ENCODE results near the gene CCDC106. TPM values are rescaled to one million over a fixed set of nuclear protein-coding genes. Genes with fewer than 3 reads are reported as not detected.

The CCDC106 gene
- total and polyA plus RNA-seq, 7 experiments from 2014 or later = 2.1 to 9.6 (median 3.7) TPM

GRCh38 chr19:55621673-55622231 lies 26.3 kb upstream of the CCDC106 start:
- POLR2A ChIA-PET = interaction anchor here (6.3 kb wide), 1 partner anchor 15 kb away, joined by 76 read pairs; the partner anchor contains the start of gene ZNF865

GRCh38 chr19:55622242-55622969 lies 25.6 kb upstream of the CCDC106 start:
- intact Hi-C loops (cut with micrococcal nuclease) = loop anchor here (10.0 kb wide), 2 partner anchors 458 to 1158 kb away; partner anchors contain the start of genes DNAAF3 (in 1 of the 2) and LENG9 (in 1 of the 2)
- POLR2A ChIA-PET = interaction anchor here (2.2 to 6.9 kb wide), 3 partner anchors 14 to 20 kb away, joined by 12 to 98 read pairs (median 76); partner anchors contain the start of genes ZNF580, ZNF581 and ZNF865

More at GRCh38 chr19:55621673-55622231, 26.3 kb upstream of the CCDC106 start:
- Mint-ChIP-seq H3K36me3 (peaks cover 0 to 11% (median 9%) of the 10 kb centered on the region in 5 donors), H3K9me3 (peaks cover 0 to 2% (median 0%) of the 10 kb centered on the region in 11 donors), H3K27ac (no peak overlapping the region), H3K27me3 (peaks cover 0 to 2% (median 0%) of the 10 kb centered on the region in 5 donors), H3K4me1 (peaks cover 28 to 57% (median 50%) of the 10 kb centered on the region in 7 donors), H3K4me3 (no peak overlapping the region)
- CTCF ChIA-PET = interaction anchor here (0.7 to 0.9 kb wide), 2 partner anchors 9 to 19 kb away, joined by 3 to 7 read pairs; no protein-coding TSS in a partner anchor
- Histone ChIP-seq H3K4me1 (ENCODE audit: control insufficient read depth in 2 of 2, insufficient read depth in 2 of 2, low read length in 2 of 2) (peaks cover 22 to 41% of the 10 kb centered on the region in 2 donors), H3K27me3 (ENCODE audit: control insufficient read depth in 2 of 2, insufficient read depth in 2 of 2, low read length in 2 of 2) (no peaks in the 10 kb centered on the region), H3K36me3 (ENCODE audit: control insufficient read depth in 2 of 3, insufficient read depth in 3 of 3, low read length in 3 of 3) (peaks cover 0 to 15% (median 4%) of the 10 kb centered on the region in 3 experiments), H3K27ac (ENCODE audit: low read depth, low read length) (no peak overlapping the region), H3K9me3 (ENCODE audit: control insufficient read depth in 2 of 3, low read length in 3 of 3) (no peaks in the 10 kb centered on the region), H3K4me3 (ENCODE audit: low read length) (no peak overlapping the region)
- no peak for ATAC-seq
- intact Hi-C loops (cut with micrococcal nuclease) = loop anchor here (10.0 kb wide), 2 partner anchors 457 to 1157 kb away; partner anchors contain the start of genes DNAAF3 (in 1 of the 2) and LENG9 (in 1 of the 2)
- no peak for DNase-seq

GRCh38 chr19:55623130-55623529 lies 24.9 kb upstream of the CCDC106 start:
- H3K27me3 Mint-ChIP-seq = peaks cover 0 to 11% (median 0%) of the 10 kb centered on the region in 5 donors
- POLR2A ChIA-PET = interaction anchor here (0.7 to 6.9 kb wide), 5 partner anchors 13 to 31 kb away, joined by 3 to 98 read pairs (median 12); partner anchors contain the start of genes U2AF2, ZNF580, ZNF581 and ZNF865
- peak overlapping the region; percentile 100 for H3K27ac ChIP-seq (ENCODE audit: low read depth, low read length)
- H3K27me3 ChIP-seq (ENCODE audit: control insufficient read depth in 2 of 2, insufficient read depth in 2 of 2, low read length in 2 of 2) = no peaks in the 10 kb centered on the region
- no peaks in the 10 kb centered on the region for H3K9me3 ChIP-seq (ENCODE audit: control insufficient read depth in 2 of 3, low read length in 3 of 3)
- peak overlapping the region in 5 of 10 donors; percentile 14 to 92 (median 42) for H3K4me3 Mint-ChIP-seq
- H3K36me3 Mint-ChIP-seq = peaks cover 0 to 10% (median 5%) of the 10 kb centered on the region in 5 donors
- peak overlapping the region in 7 of 9 donors; percentile 89 to 99 (median 97) for H3K27ac Mint-ChIP-seq
- H3K9me3 Mint-ChIP-seq = peaks cover 0 to 2% (median 0%) of the 10 kb centered on the region in 11 donors
- intact Hi-C loops (cut with micrococcal nuclease) = loop anchor here (10.0 kb wide), 2 partner anchors 458 to 1158 kb away; partner anchors contain the start of genes DNAAF3 (in 1 of the 2) and LENG9 (in 1 of the 2)
- peaks cover 0 to 7% (median 0%) of the 10 kb centered on the region in 3 experiments for H3K36me3 ChIP-seq (ENCODE audit: control insufficient read depth in 2 of 3, insufficient read depth in 3 of 3, low read length in 3 of 3)
- ATAC-seq = no peak
- CTCF ChIA-PET = interaction anchor here (1.6 to 3.0 kb wide), 2 partner anchors 10 to 17 kb away, joined by 8 read pairs; partner anchors contain the start of gene ZNF865
- no peak overlapping the region for H3K4me3 ChIP-seq (ENCODE audit: low read length)
- H3K4me1 Mint-ChIP-seq = peaks cover 31 to 65% (median 59%) of the 10 kb centered on the region in 7 donors
- no peak for DNase-seq
- H3K4me1 ChIP-seq (ENCODE audit: control insufficient read depth in 2 of 2, insufficient read depth in 2 of 2, low read length in 2 of 2) = peaks cover 27 to 46% of the 10 kb centered on the region in 2 donors

More at GRCh38 chr19:55622242-55622969, 25.6 kb upstream of the CCDC106 start:
- Histone ChIP-seq H3K9me3 (ENCODE audit: control insufficient read depth in 2 of 3, low read length in 3 of 3) (no peaks in the 10 kb centered on the region), H3K4me3 (ENCODE audit: low read length) (no peak overlapping the region), H3K27me3 (ENCODE audit: control insufficient read depth in 2 of 2, insufficient read depth in 2 of 2, low read length in 2 of 2) (no peaks in the 10 kb centered on the region), H3K4me1 (ENCODE audit: control insufficient read depth in 2 of 2, insufficient read depth in 2 of 2, low read length in 2 of 2) (peaks cover 27 to 46% of the 10 kb centered on the region in 2 donors), H3K27ac (ENCODE audit: low read depth, low read length) (no peak overlapping the region), H3K36me3 (ENCODE audit: control insufficient read depth in 2 of 3, insufficient read depth in 3 of 3, low read length in 3 of 3) (peaks cover 0 to 11% (median 1%) of the 10 kb centered on the region in 3 experiments)
- no peak for ATAC-seq
- H3K27ac Mint-ChIP-seq = no peak overlapping the region
- H3K4me3 Mint-ChIP-seq = peak overlapping the region in 1 of 10 donors; percentile 34
- H3K27me3 Mint-ChIP-seq = peaks cover 0 to 8% (median 0%) of the 10 kb centered on the region in 5 donors
- peaks cover 31 to 61% (median 56%) of the 10 kb centered on the region in 7 donors for H3K4me1 Mint-ChIP-seq
- CTCF ChIA-PET = interaction anchor here (0.9 to 3.0 kb wide), 3 partner anchors 8 to 16 kb away, joined by 7 to 8 read pairs (median 8); partner anchors contain the start of gene ZNF865
- H3K36me3 Mint-ChIP-seq = peaks cover 0 to 10% (median 6%) of the 10 kb centered on the region in 5 donors
- DNase-seq = no peak
- H3K9me3 Mint-ChIP-seq = peaks cover 0 to 2% (median 0%) of the 10 kb centered on the region in 11 donors

DNA sequence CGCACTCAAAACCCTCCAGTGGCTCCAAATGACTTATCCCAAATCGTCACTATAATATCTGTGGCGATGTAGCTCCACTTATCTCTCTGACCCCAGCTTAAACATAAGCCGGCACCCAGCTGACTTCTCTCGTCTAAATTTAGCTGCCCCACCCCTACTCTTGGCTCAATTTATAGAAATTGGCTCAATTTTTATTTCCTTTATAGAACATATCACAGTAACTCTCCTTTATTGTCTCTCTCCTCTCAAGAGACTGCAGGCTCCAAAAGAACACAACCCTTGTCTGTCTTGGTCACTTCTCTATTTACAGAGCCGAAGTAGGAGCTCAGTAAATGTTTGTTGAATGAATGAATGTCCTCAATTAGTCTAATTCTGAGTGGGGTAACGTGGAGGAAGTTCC lies 24.5 kb upstream of the CCDC106 start:
- no peak for ATAC-seq
- no peaks in the 10 kb centered on the region for H3K9me3 ChIP-seq (ENCODE audit: control insufficient read depth in 2 of 3, low read length in 3 of 3)
- H3K27me3 ChIP-seq (ENCODE audit: control insufficient read depth in 2 of 2, insufficient read depth in 2 of 2, low read length in 2 of 2) = no peaks in the 10 kb centered on the region
- intact Hi-C loops (cut with micrococcal nuclease) = loop anchor here (10.0 kb wide), 2 partner anchors 459 to 1159 kb away; partner anchors contain the start of genes DNAAF3 (in 1 of the 2) and LENG9 (in 1 of the 2)
- Mint-ChIP-seq H3K9me3 (peaks cover 0 to 2% (median 0%) of the 10 kb centered on the region in 11 donors), H3K36me3 (peaks cover 0 to 10% (median 5%) of the 10 kb centered on the region in 5 donors), H3K4me3 (peak overlapping the region in 8 of 10 donors; percentile 78 to 96 (median 92)), H3K27me3 (peaks cover 0 to 14% (median 0%) of the 10 kb centered on the region in 5 donors), H3K4me1 (peaks cover 28 to 66% (median 60%) of the 10 kb centered on the region in 7 donors), H3K27ac (peak overlapping the region; percentile 89 to 99 (median 98))
- no peak for DNase-seq
- peaks cover 27 to 46% of the 10 kb centered on the region in 2 donors for H3K4me1 ChIP-seq (ENCODE audit: control insufficient read depth in 2 of 2, insufficient read depth in 2 of 2, low read length in 2 of 2)
- no peak overlapping the region for H3K4me3 ChIP-seq (ENCODE audit: low read length)
- H3K27ac ChIP-seq (ENCODE audit: low read depth, low read length) = peak overlapping the region; percentile 100
- peaks cover 0 to 7% (median 0%) of the 10 kb centered on the region in 3 experiments for H3K36me3 ChIP-seq (ENCODE audit: control insufficient read depth in 2 of 3, insufficient read depth in 3 of 3, low read length in 3 of 3)
- ChIA-PET POLR2A (interaction anchor here (0.7 to 6.9 kb wide), 11 partner anchors 13 to 239 kb away, joined by 3 to 98 read pairs (median 7); partner anchors contain the start of genes FIZ1, TMEM238, U2AF2 and ZNF524), CTCF (interaction anchor here (1.3 to 3.0 kb wide), 4 partner anchors 9 to 156 kb away, joined by 3 to 8 read pairs (median 8); partner anchors contain the start of gene ZNF865)

GRCh38 chr19:55624109-55625003 lies 23.7 kb upstream of the CCDC106 start, which contains the start of gene ZNF784:
Gene ZNF784 (minus strand): TSS chr19:55624566. CDS start chr19:55624561, 5 bp downstream.
- H3K9me3 ChIP-seq (ENCODE audit: control insufficient read depth in 2 of 3, low read length in 3 of 3) = no peaks in the 10 kb centered on the region
- peak within 1 kb of the TSS; percentile 100 for H3K27ac ChIP-seq (ENCODE audit: low read depth, low read length)
- Mint-ChIP-seq H3K4me1 (peaks cover 26 to 65% (median 58%) of the 10 kb centered on the region in 7 donors), H3K4me3 (peak within 1 kb of the TSS; percentile 78 to 96 (median 90)), H3K27me3 (peaks cover 0 to 18% (median 0%) of the 10 kb centered on the region in 5 donors), H3K9me3 (peaks cover 0 to 2% (median 0%) of the 10 kb centered on the region in 11 donors), H3K27ac (peak within 1 kb of the TSS; percentile 89 to 99 (median 98)), H3K36me3 (peaks cover 0 to 10% (median 5%) of the 10 kb centered on the region in 5 donors)
- ChIA-PET CTCF (interaction anchor here (0.6 to 3.0 kb wide), 7 partner anchors 8 to 157 kb away, joined by 3 to 10 read pairs (median 4); partner anchors contain the start of genes FIZ1, NAT14 and ZNF865), POLR2A (interaction anchor here (0.6 to 6.9 kb wide), 23 partner anchors 12 to 365 kb away, joined by 3 to 98 read pairs (median 4); partner anchors contain the start of genes FIZ1, ISOC2, KMT5C and PPP6R1)
- intact Hi-C loops (cut with micrococcal nuclease) = loop anchor here (1.0 to 10.0 kb wide), 16 partner anchors 8 to 1160 kb away; partner anchors contain the start of genes FIZ1 (in 2 of the 2), ZNF628 (in 2 of the 2), ZNF865 (in 2 of the 2) and DNAAF3 (in 1 of the 2)
- H3K4me1 ChIP-seq (ENCODE audit: control insufficient read depth in 2 of 2, insufficient read depth in 2 of 2, low read length in 2 of 2) = peaks cover 27 to 46% of the 10 kb centered on the region in 2 donors
- H3K27me3 ChIP-seq (ENCODE audit: control insufficient read depth in 2 of 2, insufficient read depth in 2 of 2, low read length in 2 of 2) = no peaks in the 10 kb centered on the region
- H3K4me3 ChIP-seq (ENCODE audit: low read length) = peak within 1 kb of the TSS; percentile 76
- H3K36me3 ChIP-seq (ENCODE audit: control insufficient read depth in 2 of 3, insufficient read depth in 3 of 3, low read length in 3 of 3) = peaks cover 0 to 7% (median 0%) of the 10 kb centered on the region in 3 experiments
- DNase-seq (peak; percentile 89 to 99 (median 95)), ATAC-seq (peak; percentile 90)

Measured in naive thymus-derived CD4-positive, alpha-beta T cell (primary cell).